ENCODE data around the gene NDUFA12.

The NDUFA12 gene

GRCh38 chr12:94973221-94973620 lies 30.3 kb downstream of the NDUFA12 start:
- TF ChIP-seq CTCF (IDR thresholded peaks at IDR 0.05; ENCODE audit: low read length, missing control alignments) = no peak
- H3K4me3 ChIP-seq (replicated peaks; ENCODE audit: low read depth, low read length) = no peak overlapping the region
- DNase-seq (ENCODE audit: low read depth) = peak; percentile 36

- H3K4me3 ChIP-seq (replicated peaks; ENCODE audit: low read depth, low read length) = no peak overlapping the region
- TF ChIP-seq CTCF (IDR thresholded peaks at IDR 0.05; ENCODE audit: low read length, missing control alignments) = no peak
- no peak for DNase-seq (ENCODE audit: low read depth)
Measured at GRCh38 chr12:94972795-94973194, 30.7 kb downstream of the NDUFA12 start.

- DNase-seq (ENCODE audit: low read depth) = no peak
- no peak for TF ChIP-seq CTCF (IDR thresholded peaks at IDR 0.05; ENCODE audit: low read length, missing control alignments)
- H3K4me3 ChIP-seq (replicated peaks; ENCODE audit: low read depth, low read length) = no peak overlapping the region
Measured at GRCh38 chr12:94971923-94972322, 31.6 kb downstream of the NDUFA12 start.

GRCh38 chr12:94970560-94970959 lies 32.9 kb downstream of the NDUFA12 start:
- DNase-seq (ENCODE audit: low read depth) = no peak
- no peak overlapping the region for H3K4me3 ChIP-seq (replicated peaks; ENCODE audit: low read depth, low read length)
- TF ChIP-seq CTCF (IDR thresholded peaks at IDR 0.05; ENCODE audit: low read length, missing control alignments) = no peak

- no peak for DNase-seq (ENCODE audit: low read depth)
- H3K4me3 ChIP-seq (replicated peaks; ENCODE audit: low read depth, low read length) = no peak overlapping the region
- no peak for TF ChIP-seq CTCF (IDR thresholded peaks at IDR 0.05; ENCODE audit: low read length, missing control alignments)
Measured at GRCh38 chr12:94969424-94969823, 34.1 kb downstream of the NDUFA12 start.

- no peak for DNase-seq (ENCODE audit: low read depth)
- TF ChIP-seq CTCF (IDR thresholded peaks at IDR 0.05; ENCODE audit: low read length, missing control alignments) = no peak
- no peak overlapping the region for H3K4me3 ChIP-seq (replicated peaks; ENCODE audit: low read depth, low read length)
Measured at GRCh38 chr12:94965982-94966630, 37.4 kb downstream of the NDUFA12 start.

GRCh38 chr12:94963649-94964048 lies 39.8 kb downstream of the NDUFA12 start:
- H3K4me3 ChIP-seq (replicated peaks; ENCODE audit: low read depth, low read length) = no peak overlapping the region
- no peak for TF ChIP-seq CTCF (IDR thresholded peaks at IDR 0.05; ENCODE audit: low read length, missing control alignments)
- no peak for DNase-seq (ENCODE audit: low read depth)

Data from fibroblast of pulmonary artery (primary cell).